HG02973 (cell line): Measurements from ENCODE around the gene MYT1.

Source experiments
- ATAC-seq: cut with Tn5 transposase; IDR thresholded peaks from one replicate; pipeline ENCODE4 v1.9.1; 2021; ENCODE audit warnings: moderate library complexity; ENCODE audit not compliant: unreplicated experiment

The MYT1 gene

DNA sequence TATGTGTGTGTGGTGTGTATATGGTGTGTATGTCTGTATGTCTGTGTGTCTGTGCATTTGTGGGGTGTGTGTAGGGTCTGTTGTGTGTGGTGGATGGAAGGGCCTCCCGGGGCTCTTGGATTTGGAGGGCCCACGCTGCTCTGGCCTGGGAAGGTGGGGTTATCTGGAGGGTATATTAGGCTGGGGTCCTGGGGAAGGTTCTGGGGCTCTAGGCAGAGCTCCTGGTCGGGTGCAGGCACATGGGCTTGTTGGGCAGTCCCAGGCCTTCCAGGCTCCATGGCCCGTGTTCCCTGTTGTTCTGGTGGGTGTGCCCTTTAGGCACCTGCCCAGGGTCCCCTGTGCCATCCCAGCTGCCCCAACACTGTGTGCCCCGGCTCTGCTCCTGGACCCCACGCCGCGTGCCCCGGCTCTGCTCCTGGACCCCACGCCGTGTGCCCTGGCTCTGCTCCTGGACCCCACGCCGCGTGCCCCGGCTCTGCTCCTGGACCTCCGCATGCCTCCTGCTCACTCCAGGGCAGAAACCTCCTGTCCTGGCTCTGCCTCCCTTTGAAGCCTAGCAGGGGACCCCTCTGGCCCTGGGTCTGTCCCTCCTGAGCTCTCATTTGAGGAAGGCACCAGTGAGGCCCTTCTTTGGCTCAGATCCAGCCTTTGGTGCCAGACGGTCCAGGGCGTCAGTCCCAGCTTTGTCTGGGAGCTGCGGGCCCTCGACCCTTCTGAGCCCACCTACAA is 10.2 kb upstream of the MYT1 start:
- no peak for ATAC-seq

DNA sequence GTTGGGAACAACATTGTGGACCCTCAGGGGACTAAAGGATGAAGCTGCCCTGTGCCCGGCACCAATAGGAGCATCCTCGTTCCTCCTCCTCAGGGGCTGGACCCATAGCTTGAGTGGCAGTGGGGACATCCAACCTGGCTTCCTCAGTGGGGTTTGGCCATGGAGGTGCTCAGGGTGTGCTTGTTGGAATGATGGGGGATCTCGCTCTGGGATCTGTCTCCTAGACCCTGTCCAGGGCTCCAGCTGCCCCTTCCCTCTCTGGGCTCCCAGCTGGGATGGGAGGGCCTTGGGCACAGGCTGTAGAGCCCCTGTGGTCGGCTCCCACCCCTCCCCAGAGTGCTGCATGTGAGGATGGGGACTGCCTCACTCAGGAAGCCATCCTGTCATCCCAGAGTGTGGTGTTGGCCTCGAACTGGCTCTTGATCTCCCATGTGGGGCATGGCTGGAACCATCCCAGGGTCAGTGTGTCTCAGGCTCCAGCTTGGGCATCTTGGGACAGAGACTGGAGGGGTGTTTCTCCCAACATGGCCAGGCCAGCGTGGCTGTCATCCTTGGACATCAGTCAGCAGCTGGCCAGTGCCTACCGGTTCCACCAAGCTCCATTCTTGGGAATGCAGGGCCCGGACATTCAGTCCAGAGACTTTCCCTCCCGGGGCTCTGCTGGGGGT is 9.5 kb upstream of the MYT1 start:
- ATAC-seq: no peak

DNA sequence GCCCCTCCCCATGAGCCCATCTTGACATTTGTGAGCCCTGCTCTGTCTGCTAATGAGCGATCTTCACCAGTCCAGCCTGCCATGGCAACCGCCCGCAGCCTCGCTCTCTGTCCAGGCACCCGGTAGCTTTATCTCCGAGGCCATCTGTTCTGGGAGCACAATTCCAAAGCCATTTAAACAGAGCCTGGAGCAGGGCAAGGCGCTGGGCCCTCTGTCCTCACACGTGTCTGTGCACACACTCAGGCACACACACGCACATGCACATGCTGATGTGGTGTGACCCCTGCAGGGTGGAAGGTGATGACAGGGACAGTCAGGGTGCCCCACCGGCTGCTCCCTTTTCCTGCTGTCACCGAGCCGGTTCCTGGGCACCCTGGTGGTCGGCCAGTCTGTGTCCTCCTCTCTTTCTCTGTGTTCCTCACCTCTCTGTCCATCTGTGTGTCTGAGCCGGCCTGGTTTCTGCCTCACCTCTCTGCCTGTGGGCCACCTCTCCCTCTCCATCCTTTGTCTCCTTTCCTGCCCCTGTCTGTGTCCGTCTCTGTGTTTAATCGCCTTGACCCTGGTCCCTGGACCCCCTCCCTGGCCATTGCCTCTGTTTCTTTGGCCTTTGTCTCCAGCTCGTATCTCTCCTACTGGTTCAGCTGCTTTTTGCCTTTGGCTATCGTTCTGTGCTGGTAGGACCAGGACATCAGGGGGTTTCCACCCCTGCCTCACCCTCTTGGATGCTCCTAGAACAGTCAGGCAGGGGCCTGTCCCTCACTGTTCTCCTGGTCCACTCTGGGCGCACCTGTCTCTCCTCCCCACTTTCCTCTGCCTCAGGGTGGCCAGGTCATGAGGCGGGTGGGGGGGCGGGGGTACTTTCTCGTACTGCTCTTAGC is 8.8 kb upstream of the MYT1 start:
- no peak for ATAC-seq

DNA sequence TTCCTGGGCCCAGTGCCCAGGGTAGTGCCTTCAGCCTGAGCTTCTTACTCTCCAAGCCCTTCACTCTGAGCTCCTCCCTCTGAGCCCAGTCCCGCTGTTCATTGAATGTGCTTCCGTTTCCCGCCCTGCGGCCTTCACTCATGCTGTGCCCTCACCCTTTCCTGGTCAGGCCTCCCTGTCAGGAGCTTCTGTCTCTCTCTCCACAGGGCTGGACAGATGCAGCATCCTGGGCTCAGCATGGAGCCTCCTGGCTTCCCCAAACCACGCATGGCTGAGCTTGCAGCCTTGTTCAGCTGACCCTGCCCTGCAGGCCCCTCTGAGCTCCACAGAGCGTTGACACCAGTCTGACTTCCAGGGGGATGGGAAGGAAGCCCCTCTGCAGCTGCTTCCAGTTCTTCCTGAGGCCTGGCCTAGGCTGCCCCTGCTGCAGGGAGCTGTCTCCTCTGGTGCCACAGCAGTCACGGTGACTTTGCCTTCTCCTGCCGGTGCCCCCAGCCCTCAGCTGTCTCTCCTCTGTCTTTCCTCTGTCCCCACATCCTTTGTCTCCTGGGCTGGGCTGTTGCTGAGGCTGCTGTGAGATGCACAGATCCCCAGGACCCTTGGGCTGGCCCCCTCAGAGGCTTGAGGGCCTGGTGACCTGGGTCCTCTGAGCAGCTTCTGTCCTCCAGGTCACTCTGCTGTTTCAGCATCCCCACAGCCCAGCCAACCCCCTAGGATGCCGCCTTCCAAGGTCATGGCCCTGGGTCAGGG is 7.9 kb upstream of the MYT1 start:
- no peak for ATAC-seq

DNA sequence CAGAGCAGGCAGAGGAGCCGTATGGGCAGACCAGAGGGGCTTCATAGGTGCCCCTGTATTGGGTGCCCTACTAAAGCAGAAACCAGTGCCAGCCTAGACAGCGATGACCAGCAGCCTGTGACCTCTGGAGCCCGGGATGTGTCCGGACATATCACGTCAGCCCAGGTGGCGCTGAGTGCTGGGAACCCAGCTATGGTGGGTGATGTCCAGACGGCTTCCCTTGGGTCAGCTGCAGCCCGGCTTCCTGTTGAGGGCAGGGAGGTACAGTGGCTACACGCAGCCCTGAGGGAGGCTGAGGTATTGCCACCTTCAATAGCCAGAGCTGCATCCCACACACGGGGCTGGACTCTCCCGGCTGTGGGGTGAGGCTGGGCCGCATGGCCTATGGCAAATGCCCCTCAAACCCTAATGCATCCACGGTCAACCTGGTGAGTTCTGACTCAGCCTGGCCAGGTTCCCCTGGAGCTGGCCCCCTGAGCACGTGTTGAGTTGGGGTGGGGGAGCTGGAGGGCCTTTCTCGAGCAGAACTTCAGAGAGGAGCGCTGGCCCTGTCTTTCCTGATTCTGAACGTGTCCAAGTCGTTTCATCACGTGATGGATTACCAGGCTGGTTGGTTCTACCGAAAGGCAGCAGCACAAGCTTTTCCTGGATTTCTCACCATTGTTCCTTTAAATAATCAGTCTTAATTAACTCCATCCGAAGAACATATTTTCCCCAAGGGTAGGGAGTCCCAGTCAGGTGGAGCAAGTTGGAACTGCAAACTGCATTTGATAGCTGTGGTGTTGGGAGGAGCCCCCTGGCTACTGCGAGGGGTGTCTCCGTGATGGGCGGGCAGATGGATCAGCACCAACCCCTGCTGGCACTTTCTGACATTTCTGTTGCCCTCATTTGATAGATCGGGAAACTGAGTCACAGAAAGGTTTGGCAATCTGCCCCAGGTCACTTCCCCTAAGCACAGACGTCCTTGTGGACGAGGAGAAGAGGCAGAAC is 7.1 kb upstream of the MYT1 start:
- ATAC-seq: no peak

DNA sequence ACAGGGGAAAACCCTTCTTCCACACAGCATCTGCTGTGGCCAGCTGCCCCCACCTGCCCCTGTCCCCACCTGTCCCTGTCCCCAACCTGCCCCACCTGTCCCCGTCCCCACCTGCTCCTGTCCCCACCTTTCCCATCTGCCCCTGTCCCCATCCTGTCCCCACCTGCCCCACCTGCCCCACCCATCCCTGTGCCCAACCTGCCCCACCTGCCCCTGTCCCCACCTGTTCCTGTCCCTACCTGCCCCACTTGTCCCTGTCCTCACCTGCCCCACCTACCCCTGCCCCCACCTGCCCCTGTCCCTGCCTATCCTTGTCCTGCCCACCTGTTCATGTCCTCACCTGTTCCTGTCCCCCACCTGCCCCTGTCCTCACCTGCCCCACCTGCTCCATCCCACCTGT is 6.4 kb upstream of the MYT1 start:
- ATAC-seq: no peak

DNA sequence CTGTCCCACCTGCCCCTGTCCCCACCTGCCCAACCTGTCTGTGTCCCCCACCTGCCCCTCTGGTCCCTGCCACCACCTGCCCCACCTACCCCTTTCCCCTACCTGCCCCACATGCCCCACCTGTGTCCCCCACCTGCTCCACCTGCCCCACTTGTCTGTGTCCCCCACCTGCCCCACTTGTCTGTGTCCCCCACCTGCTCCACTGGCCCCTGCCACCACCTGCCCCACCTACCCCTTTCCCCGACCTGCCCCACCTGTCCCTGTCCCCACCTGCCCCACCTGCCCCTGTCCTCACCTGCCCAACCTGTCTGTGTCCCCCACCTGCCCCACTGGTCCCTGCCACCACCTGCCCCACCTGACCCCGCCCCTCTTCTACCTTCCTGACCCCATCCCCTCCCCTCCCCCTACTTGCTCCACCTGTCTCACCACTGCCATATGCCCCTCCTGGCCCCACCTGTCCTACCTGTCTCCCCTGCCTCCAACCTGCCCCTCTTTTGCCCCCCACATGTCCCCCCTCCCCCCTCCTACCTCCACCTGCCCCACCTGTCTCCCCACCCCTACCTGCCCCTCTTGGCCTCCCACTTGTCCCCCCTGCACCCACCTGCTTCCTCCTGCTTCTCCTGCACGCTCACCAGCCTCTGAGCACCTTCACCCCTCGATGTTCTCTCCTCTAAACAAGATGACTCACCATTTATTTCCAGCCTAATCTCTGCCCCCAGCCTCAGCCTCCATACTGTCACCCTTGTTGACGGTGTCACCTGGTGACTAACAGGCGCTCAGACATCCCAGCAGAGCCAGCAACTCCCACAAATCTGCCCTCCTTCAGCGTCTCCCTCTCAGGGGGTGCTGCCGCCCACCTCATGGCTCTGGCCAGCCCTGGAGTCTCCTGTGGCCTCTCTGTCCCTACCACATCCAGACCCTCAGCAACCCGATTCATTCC is 5.6 kb upstream of the MYT1 start:
- no peak for ATAC-seq

DNA sequence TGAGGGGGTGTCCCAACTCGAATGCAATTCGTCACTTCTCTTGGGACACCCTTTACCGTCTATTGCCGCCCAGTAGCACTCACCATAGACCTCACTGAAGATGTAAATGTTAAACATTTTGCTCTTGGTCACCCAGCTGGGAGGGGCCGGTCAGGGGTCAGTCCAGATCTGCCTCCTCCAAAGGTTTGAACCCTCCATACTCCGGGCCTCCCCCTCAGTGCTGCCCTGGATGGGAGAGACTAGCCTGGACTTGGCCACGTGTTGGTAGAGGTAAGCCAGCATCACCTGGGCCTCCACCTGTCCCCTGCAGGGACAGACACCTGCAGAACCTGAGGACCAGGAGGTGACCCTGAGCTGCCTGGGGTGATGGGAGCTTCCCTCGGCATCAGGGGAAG is 5.0 kb upstream of the MYT1 start:
- no peak for ATAC-seq

DNA sequence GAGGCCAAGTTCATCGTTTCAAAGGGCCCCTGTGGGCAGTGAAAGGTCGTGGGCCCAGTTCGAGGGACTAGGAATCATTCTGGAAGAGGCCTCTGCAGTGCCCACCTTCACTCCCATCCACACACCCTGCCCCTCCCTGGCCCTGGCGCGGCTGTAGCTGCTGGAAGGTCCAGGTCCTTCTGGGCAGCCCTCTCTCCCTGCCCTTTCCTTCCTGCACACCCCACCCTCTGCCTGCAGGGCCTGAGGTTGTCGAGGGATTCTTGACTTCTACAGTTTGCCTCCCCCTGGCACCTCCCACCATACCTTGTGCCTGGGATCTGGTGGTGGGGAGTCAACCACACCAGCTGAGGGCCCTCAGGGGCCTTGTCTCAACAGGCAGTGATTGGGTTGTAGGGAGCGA is 4.5 kb upstream of the MYT1 start:
- ATAC-seq: no peak

DNA sequence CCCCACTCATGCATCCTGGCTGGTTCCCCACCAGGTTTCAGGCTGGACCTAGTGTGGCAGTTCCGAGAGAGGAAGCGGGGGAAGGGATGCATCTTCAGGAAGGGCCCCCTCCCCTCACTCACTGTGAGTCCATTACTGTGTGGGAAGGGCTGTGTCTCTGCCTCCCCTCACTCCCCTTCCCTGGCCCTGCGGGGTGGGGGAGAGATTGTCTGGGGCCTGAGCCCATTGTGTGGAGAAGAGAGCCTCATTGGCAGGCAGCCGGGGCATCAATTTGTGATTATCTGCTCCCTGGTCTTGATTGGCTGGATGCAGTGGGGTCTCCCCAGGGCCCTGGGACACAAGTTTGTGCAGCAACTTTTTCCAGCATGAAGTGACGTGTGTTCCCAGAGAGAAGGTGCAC is 4.1 kb upstream of the MYT1 start:
- no peak for ATAC-seq

DNA sequence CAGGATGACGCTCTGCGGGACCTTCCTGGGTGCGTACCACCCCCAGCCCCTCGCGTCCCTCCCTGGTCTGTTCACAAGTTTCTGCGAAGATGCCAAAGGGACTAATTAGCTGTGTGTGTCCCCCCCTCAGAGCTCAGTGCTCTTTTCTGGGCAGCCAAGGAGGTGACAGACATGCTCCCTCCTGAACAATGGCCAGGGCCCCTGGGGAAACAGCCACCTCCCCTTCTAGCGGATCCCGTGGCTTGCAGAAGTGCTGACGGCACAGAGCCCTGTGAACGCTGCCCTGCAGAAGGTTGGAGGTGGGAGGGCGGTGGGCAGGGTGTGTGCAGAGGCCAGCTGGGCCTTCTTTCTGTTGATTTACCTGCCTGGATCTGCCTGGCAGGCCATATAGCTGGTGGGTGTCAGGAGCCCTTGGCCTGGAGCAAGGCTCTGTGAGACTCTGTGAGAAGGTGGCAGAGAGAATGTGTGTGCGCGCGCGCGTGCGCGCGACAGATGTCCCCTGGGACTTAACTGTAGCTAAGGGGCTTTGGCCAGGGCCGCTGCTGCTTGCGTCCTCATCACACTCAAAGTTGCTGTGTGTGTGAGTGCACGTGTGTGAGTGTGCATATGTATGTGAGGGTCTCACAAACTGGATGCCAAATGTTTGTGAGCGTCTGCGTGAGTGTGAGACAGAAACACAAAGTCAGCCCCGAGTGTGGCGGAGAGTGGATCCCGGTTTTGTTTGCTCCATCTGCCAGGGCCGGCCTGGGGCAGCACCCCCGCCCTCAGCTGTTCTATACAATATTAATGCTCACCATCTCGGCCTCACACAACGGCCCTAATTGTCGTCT is 3.5 kb upstream of the MYT1 start:
- ATAC-seq: no peak

DNA sequence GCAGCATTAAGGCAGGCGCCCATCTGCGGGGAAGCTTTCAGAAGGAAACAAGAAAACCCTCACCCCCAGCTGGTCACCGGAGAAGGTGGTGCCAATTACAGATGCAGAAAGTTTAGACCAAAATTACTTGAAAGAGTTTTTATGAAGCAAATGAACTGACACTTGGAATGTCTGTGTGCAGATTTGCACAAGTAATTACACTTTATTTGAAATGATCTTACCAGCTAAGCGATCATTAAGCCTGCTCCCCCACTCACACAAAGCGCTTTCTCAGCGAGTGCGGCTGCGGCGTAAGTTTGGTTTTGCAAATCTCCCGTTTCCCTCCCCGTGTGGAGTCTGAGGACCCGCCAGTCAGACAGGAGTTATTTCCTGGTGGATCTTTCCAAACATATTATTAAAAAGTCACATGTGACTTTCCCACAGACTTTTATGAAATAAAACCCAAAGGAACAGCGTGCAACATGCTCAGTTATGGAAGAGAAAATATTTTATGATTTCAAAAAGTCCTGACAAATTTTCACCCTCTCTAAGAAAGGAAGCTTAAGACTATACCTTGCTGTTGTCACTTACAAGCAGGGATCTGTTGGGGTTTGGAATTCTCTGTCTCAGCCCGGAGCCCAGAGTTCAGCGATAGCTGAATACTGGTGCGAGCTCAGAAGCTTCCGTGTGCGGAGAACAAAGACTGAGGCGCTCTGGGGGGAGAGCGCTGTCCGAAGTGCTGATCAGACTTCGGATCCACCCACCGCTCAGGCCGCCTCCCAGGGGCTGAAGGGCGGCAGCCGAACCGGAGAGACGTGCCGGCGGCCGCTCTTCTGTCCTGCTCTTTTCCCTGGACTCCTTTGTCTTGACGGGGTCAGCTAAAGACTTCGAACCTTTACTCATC is 2.7 kb upstream of the MYT1 start:
- no peak for ATAC-seq

DNA sequence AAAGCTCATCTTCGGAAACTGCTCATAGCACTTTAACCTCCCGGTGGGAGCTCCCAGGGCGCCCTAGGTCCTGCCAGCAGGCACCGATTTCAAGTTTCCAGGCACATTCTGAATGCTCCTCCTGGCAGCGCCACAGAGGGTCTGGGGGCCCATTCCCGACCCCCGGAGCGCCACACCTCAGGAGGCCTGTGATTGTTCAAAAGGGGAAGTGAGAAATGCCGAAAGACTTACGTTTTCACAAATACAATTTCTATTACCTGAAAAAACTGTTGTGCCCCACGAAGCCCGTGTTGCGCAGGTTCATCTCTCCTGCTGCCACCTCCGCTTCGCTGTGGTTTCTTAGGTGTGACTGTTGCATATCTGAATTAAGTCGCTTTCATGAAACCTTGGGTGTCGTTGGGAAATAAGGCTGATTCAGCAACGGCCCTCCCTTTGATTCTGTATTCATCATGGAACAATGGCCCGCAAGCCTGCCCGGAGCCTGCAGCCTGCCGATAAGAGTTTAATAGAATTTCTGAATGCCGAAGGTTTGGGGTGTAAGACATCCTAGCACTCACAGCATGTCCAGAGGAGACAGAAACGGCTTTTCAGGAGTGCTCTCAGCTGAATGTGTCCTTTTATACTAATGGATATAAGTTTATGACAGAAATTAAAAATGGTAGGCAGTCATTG is 1.9 kb upstream of the MYT1 start:
- no peak for ATAC-seq

DNA sequence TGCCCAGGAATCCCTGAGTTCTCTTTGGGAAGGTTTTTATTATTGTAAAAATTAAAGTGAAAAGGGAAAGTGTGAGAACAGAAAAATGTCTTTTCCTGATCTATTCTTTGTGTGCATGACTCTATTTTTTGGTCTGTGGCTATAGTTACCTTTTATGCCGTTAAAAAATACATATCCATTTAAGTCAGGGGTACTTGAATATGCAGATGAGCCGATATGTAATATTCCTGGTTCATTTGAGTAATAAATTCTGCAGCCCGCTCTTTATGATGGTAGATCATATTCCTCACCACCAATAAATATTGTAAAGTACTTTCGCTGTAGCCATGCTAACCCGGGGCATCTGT is 503 bp upstream of the MYT1 start:
- ATAC-seq: no peak

DNA sequence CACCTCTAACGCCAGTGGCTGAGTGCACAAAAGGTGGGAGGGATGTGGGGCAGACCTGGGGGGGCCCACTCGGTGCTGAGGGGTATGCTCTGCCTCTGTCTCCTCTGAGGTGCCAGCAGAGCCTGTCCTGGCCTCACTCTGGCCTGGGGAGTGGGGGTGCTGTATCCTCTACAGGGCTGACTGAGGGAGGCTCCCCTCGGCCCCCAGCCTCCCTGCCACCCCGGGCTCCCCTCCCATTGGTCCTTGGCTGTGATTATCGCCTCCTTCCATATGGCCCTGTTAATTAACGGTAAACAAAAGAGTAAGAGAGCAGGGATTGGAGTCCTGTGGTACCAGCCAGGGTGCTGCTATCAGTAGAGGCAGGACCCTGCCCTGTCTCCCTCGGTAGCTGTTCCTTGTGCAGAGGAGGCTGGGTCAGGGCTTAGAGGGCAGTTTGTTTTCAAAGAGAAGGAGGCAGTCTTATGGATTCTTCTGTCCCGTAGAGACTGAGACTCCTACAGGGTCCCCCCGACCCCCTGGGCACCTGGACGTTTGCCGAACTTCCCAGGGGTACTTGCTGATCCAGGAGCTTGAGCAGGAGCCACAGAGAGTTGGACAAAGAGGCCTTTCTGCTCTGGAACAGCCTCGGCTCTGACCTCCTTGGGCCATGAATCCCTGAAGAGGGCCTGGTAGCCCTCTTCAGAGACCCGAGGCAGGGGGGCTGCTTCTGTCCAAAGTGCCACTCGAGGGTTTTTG is 1.8 kb downstream of the MYT1 start:
- ATAC-seq: no peak
